Prostate gland (tissue), 2 donors: Measurements from ENCODE around the gene DEPDC4. TPM values are rescaled to one million over a fixed set of nuclear protein-coding genes. Genes with fewer than 3 reads are reported as not detected.
"Not testable (repeated sequence)": the region's sequence is repeated elsewhere in the genome, so short reads cannot be mapped to it uniquely, and the experiment has no call there.

Experiments used
- DNase-seq: peaks from one replicate; pipeline ENCODE4 v3.0.0-alpha.2; 2019; ENCODE audit warnings: low spot score
- H3K27ac ChIP-seq, 2 donors: fragments of 200-600 bp; sonication (generic); 2 replicates each; pipeline ENCODE4 v1.5.1; 2017 to 2019
- H3K27me3 ChIP-seq: fragments of 200-600 bp; sonication (generic); replicated peaks from 2 replicates; pipeline ENCODE4 v1.5.1; 2019; ENCODE audit not compliant: insufficient read depth
- H3K36me3 ChIP-seq, 2 donors: fragments of 200-600 bp; sonication (generic); 1 replicate in 1 of 2; 2 replicates in 1 of 2; pipeline versions ENCODE4 v1.5.1 to v1.8.1; 2017 to 2019
- H3K4me1 ChIP-seq: fragments of 200-600 bp; sonication (generic); replicated peaks from 2 replicates; pipeline ENCODE4 v1.5.1; 2019
- H3K4me3 ChIP-seq, 2 donors: fragments of 200-600 bp; sonication (generic); 2 replicates each; pipeline ENCODE4 v1.5.1; 2017 to 2019
- H3K9me3 ChIP-seq: fragments of 200-600 bp; sonication (generic); 2 replicates; pipeline ENCODE4 v1.5.1; 2017
- POLR2A ChIP-seq: fragments of 450-650 bp; IDR thresholded peaks from one replicate; pipeline ENCODE4 v1.6.1; 2016; ENCODE audit warnings: antibody characterized with exemption, mild to moderate bottlenecking
- POLR2AphosphoS5 ChIP-seq: sonication (generic); formaldehyde crosslinking; IDR thresholded peaks from one replicate; pipeline ENCODE4 v1.6.1; 2017; ENCODE audit warnings: antibody characterized with exemption
- WGBS: methylation state at CpG from one replicate; pipeline ENCODE4 v1.1.5; 2018; 5-methylcytosine and 5-hydroxymethylcytosine counted together
- intact Hi-C: fragments of 100-400 bp; cut with DNase I; formaldehyde crosslinking; loops from one replicate; pipeline ENCODE4 v1.14.2; 2022
- total RNA-seq, 2 donors: library from RNA; depleted of rRNA; stranded (reverse); fragments of >200 nt; gene quantifications; one replicate each; pipeline ENCODE4 v1.1.0, GENCODE V29; 2016
- TF ChIP-seq, protein P1 (sequence below), 4 experiments: fragments of 200-600 bp in 2 of 4; fragments of 450-650 bp in 2 of 4; sonication (generic) in 2 of 4; IDR thresholded peaks; 1 replicate in 3 of 4; 2 replicates in 1 of 4; pipeline ENCODE4 v1.5.1; 2016 to 2019; ENCODE audit warnings: antibody characterized with exemption in 4 of 4, mild to moderate bottlenecking in 2 of 4, moderate library complexity in 2 of 4

DEPDC4 gene
- total RNA-seq, 2 donors from 2014 or later, result 5.5 to 18.0 TPM

DNA sequence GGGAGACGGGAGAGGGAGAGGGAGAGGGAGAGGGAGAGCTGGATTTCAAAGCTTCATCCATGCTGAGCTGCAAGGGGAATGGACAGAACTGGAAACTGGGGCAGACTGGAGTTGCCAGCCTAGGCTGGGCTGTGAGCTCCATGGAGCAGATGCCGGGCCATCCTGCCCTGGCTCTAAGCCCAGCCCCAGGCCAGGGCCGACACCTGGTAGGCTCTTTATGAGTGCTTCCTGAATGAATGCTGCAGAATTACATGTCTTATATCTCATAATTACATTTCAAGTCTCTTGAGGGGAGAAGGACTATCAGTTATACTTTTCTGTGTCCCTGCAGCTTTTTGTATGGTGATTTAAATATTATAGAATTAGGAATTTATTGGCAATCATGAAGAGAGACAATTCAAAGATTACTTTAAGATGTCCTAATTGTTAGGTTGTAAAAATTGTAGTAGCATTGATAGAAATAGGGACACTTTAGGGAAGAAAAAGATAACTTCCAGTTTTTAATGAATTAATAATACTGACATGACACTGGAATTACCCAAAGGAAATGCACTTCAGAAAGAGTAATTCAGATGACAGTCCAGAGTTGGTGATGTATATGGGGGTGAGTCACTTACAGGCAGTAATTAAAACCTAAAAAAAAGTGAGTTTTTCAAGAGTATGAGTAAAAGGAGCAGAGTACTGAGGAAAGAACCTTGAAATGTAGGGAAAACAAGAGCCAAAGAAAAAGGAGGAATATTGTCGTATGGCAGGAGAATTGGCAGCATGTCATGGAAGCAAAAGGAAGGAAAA, 29.1 kb upstream of the DEPDC4 start:
- intact Hi-C loops, result no loop called here
- H3K9me3 ChIP-seq, result no peaks in the 10 kb centered on the region
- H3K27me3 ChIP-seq, result no peaks in the 10 kb centered on the region
- no peak for DNase-seq
- no peaks in the 10 kb centered on the region for H3K4me1 ChIP-seq
- H3K36me3 ChIP-seq, result peaks cover 0 to 10% of the 10 kb centered on the region in 2 donors
- TF ChIP-seq, protein P1, sequence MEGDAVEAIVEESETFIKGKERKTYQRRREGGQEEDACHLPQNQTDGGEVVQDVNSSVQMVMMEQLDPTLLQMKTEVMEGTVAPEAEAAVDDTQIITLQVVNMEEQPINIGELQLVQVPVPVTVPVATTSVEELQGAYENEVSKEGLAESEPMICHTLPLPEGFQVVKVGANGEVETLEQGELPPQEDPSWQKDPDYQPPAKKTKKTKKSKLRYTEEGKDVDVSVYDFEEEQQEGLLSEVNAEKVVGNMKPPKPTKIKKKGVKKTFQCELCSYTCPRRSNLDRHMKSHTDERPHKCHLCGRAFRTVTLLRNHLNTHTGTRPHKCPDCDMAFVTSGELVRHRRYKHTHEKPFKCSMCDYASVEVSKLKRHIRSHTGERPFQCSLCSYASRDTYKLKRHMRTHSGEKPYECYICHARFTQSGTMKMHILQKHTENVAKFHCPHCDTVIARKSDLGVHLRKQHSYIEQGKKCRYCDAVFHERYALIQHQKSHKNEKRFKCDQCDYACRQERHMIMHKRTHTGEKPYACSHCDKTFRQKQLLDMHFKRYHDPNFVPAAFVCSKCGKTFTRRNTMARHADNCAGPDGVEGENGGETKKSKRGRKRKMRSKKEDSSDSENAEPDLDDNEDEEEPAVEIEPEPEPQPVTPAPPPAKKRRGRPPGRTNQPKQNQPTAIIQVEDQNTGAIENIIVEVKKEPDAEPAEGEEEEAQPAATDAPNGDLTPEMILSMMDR (IDR thresholded peaks at IDR 0.05), result no peak
- TF ChIP-seq POLR2AphosphoS5 (no peak), POLR2A (no peak)
- no peak overlapping the region for H3K4me3 ChIP-seq
- WGBS, result 89% methylated on average over 4 of the region's 4 CpGs
- no peak overlapping the region for H3K27ac ChIP-seq

GRCh38 chr12:100294366-100294765, 27.5 kb upstream of the DEPDC4 start:
- intact Hi-C loops, H3K4me1 ChIP-seq, H3K36me3 ChIP-seq, H3K4me3 ChIP-seq, H3K9me3 ChIP-seq, DNase-seq, H3K27me3 ChIP-seq, H3K27ac ChIP-seq: not testable (repeated sequence)
- WGBS, result no CpG with 5 or more reads among the region's 24 CpGs

DNA sequence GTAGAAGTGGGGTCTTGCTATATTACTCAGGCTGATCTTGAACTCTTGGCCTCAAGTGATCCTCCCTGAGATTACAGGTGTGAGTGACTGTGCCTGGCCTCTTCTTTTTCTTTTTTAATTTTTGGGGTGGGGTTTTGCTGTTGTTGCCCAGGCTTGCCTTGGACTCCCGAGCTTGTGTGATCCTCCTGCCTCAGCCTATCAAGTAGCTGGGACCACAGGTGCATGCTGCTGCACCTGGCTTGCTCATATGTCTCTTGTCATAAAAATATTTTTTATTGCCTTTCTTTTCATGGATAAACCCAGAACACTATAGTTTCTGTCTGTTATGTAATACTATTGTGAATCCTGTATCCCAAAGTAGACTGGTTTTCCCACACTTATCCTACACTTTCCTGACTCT, 26.1 kb upstream of the DEPDC4 start:
- TF ChIP-seq POLR2AphosphoS5 (no peak), POLR2A (no peak)
- H3K4me1 ChIP-seq, result no peaks in the 10 kb centered on the region
- WGBS, result 66% methylated on average over 1 of the region's 1 CpG
- H3K27ac ChIP-seq, result no peak overlapping the region
- H3K27me3 ChIP-seq, result no peaks in the 10 kb centered on the region
- H3K9me3 ChIP-seq, result no peaks in the 10 kb centered on the region
- no peak overlapping the region for H3K4me3 ChIP-seq
- intact Hi-C loops, result no loop called here
- peaks cover 0 to 10% of the 10 kb centered on the region in 2 donors for H3K36me3 ChIP-seq
- DNase-seq, result no peak

DNA sequence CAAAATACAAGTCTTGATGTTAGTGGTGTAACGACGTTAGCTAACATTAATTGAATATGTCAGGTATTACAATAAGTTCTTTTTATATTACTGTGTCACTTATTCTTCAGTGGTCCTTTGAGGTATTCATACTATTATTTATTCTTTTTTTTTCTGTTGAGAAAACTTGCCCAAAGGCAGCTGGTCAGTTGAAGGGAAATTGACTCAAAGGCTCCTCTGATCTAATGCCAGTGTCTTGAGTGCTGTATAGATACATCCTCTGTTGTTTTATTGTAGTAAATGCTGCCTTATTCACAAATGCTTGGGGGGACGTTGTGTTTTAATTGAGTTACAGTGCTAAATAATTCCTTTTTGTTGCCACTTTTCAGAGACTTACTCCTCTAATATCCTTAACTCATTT, 23.1 kb upstream of the DEPDC4 start:
- no peaks in the 10 kb centered on the region for H3K4me1 ChIP-seq
- DNase-seq, result no peak
- H3K36me3 ChIP-seq, result peaks cover 0 to 10% of the 10 kb centered on the region in 2 donors

GRCh38 chr12:100289038-100289437, 22.2 kb upstream of the DEPDC4 start:
- no peaks in the 10 kb centered on the region for H3K4me1 ChIP-seq
- H3K27ac ChIP-seq, result no peak overlapping the region
- H3K36me3 ChIP-seq, result peaks cover 0 to 10% of the 10 kb centered on the region in 2 donors
- 63% methylated on average over 5 of the region's 5 CpGs for WGBS
- H3K27me3 ChIP-seq, result no peaks in the 10 kb centered on the region
- H3K4me3 ChIP-seq, result no peak overlapping the region
- intact Hi-C loops, result no loop called here
- H3K9me3 ChIP-seq, result no peaks in the 10 kb centered on the region
- TF ChIP-seq POLR2AphosphoS5 (no peak), POLR2A (no peak)
- TF ChIP-seq, protein P1 (IDR thresholded peaks at IDR 0.05), result no peak
- DNase-seq, result no peak

More for the DNA sequence above, 23.1 kb upstream of the DEPDC4 start:
- H3K27ac ChIP-seq, result no peak overlapping the region
- no peak for TF ChIP-seq POLR2AphosphoS5
- H3K4me3 ChIP-seq, result no peak overlapping the region
- H3K27me3 ChIP-seq, result no peaks in the 10 kb centered on the region
- intact Hi-C loops, result no loop called here
- 67% methylated on average over 3 of the region's 3 CpGs for WGBS
- H3K9me3 ChIP-seq, result no peaks in the 10 kb centered on the region

- H3K36me3 ChIP-seq, intact Hi-C loops, H3K9me3 ChIP-seq, H3K27ac ChIP-seq, H3K27me3 ChIP-seq, DNase-seq, H3K4me3 ChIP-seq, H3K4me1 ChIP-seq: not testable (repeated sequence)
- WGBS, result 95% methylated on average over 12 of the region's 12 CpGs
Observed at GRCh38 chr12:100284556-100284955, 17.7 kb upstream of the DEPDC4 start.

DNA sequence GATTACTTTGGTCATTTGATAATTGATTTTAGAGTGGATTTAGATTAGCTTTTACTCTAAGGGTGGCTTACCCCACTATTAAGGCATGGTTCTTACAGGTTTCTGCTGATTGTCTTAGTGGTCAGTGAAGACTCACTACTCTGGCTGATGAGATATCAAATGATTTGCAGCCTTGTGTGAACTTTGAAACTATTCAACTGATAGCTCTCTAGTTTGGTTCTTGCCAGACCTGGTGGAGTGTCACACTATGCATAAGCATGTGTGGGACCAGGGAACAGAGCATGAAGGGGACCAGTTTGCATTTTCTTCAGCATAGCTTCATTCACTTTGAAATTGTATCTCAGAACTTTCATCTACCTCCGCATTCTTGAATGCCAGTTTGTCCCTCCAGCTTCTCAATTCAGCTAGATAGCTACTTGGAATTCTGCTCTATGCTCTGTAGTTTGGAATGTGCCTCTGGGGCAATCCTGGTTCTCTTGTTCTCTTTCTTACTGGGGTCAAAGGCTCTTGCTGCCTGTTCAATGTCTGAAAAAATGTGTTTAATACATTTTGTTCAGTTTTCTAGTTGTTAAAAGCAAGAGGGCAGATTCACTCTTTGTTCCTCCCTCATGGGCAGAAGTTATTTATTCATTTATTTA, 12.8 kb upstream of the DEPDC4 start:
- no peak overlapping the region for H3K4me3 ChIP-seq
- TF ChIP-seq POLR2A, result no peak
- TF ChIP-seq, protein P1 (IDR thresholded peaks at IDR 0.05), result no peak
- no peak for TF ChIP-seq POLR2AphosphoS5
- H3K9me3 ChIP-seq, result no peaks in the 10 kb centered on the region
- no peak overlapping the region for H3K27ac ChIP-seq
- intact Hi-C loops, result no loop called here
- no peaks in the 10 kb centered on the region for H3K27me3 ChIP-seq
- H3K36me3 ChIP-seq, result no peaks in the 10 kb centered on the region
- WGBS, result 83% methylated on average over 1 of the region's 1 CpG
- no peak for DNase-seq
- H3K4me1 ChIP-seq, result no peaks in the 10 kb centered on the region
